CD4-positive, alpha-beta T cell treated with Interleukin-17A for 1 hour (primary cell): Measurements from ENCODE around the gene EIF1AD.
"Not testable (repeated sequence)": the region's sequence is repeated elsewhere in the genome, so short reads cannot be mapped to it uniquely, and the experiment has no call there.

ENCODE experiments used
- DNase-seq: peaks from one replicate; pipeline ENCODE4 v3.0.0-alpha.2; 2020

The EIF1AD gene

DNA sequence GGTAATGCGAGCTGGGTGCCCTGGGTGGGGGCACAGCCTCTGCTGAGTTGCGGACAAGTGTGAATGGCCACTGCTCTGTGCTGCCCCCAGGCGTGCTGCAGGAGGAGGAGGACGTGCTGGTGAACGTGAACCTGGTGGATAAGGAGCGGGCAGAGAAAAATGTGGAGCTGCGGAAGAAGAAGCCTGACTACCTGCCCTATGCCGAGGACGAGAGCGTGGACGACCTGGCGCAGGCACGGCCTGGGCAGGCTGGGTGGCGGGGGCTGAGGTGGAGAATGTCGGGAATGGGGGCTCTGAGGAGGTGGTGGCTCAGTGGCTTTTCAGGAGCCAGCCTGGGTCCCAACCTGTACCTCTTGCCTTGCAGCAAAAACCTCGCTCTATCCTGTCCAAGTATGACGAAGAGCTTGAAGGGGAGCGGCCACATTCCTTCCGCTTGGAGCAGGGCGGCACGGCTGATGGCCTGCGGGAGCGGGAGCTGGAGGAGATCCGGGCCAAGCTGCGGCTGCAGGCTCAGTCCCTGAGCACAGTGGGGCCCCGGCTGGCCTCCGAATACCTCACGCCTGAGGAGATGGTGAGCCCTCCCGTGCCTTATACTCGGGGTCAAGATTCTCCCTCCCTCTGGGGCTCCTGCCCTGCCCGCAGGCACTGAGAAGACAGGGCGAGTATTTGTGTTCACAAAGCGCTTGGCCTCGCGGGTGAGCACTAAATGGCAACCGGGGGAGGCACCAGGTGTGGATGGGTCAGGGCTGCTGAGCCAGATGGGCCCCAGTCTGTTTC lies 35.8 kb downstream of the EIF1AD start:
- no peak for DNase-seq

DNA sequence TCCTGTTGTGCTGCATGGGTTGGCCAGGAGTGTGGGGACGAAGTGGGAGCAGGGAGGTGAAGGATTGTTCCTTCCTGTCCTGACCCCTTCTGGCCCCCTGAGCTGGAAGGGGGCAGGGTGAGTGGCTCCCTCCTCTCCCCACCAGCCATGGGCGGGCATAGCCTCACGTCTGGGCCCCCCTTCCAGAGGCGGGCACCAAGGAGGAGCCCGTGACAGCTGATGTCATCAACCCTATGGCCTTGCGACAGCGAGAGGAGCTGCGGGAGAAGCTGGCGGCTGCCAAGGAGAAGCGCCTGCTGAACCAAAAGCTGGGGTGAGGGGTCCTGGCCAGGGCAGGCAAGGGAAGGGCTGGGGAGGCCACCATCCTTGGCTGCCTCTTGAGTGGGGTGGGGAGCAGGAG lies 37.1 kb downstream of the EIF1AD start:
- DNase-seq = no peak

DNA sequence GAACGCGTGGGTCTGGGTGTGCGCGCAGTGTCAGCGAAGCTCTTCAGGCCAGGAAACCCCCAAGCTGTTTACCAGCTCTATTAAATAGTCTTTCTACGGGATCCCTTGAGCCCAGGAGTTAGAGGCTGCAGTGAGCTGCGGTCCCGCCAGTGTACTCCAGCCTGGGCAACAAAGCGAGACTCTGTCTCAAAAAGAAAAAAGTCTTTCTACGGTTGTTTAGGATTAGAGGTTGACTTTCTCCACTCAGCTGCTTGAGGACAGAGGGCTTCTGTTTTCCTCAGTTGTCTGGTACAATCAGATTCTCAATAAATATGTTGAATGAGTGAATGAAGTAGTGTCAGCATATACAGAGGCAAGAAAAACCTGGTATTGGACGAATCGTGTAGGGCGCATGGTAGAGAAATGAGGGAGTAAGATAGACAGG lies 39.8 kb downstream of the EIF1AD start:
- peak; percentile 67 for DNase-seq

DNA sequence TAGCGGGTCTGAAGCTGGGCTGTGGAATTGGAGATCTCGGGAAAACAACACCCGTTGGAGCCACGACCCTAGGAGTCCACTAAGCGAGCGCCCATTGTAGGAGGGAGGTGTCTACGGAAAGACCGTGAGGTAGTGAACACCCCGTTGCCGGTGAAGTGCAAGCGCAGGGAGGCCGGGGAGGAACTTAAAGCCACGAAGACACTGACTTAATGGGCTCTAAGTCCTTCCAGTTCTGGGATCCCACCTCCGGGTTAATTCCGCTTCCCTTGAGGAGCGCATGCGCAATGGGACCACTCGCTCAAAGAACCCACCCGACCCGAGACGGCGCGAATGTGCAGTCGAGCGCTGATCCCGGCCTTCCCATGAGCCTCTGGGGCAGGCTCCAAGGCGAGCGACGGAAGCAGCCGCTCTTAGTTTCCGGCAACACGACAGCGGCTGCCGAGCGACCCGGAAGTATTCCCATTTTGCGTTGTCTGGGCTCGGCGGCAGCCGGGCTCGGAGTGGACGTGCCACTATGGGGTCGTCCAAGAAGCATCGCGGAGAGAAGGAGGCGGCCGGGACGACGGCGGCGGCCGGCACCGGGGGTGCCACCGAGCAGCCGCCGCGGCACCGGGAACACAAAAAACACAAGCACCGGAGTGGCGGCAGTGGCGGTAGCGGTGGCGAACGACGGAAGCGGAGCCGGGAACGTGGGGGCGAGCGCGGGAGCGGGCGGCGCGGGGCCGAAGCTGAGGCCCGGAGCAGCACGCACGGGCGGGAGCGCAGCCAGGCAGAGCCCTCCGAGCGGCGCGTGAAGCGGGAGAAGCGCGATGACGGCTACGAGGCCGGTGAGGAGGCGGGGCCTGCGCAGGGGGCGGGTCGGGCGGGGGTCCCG lies 40.5 kb downstream of the EIF1AD start, which contains the start of gene SART1:
TSS of gene SART1 (plus strand) at position 468 of the 874 bp plus-strand sequence. CDS start at position 515, 47 bp downstream.
- DNase-seq = peak; percentile 98

DNA sequence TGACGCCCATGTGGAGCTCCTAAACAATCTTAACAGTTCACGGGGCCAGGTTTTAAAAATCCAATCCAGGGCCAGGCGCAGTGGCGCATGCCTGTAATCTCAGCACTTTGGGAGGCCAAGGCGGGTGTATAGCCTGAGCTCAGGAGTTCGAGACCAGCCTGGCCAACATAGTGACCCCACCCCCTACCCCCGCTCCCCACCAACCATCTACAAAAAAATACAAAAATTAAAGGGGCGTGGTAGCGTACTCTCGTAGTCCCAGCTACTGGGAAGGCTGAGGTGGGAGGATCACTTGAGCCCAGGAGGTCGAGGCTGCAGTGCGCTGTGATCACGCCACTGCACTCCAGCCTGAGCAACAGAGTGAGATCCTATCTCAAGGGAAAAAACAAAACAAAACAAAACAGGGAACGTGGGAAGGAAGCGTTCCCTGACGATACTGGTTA lies 41.1 kb downstream of the EIF1AD start:
- DNase-seq = no peak

DNA sequence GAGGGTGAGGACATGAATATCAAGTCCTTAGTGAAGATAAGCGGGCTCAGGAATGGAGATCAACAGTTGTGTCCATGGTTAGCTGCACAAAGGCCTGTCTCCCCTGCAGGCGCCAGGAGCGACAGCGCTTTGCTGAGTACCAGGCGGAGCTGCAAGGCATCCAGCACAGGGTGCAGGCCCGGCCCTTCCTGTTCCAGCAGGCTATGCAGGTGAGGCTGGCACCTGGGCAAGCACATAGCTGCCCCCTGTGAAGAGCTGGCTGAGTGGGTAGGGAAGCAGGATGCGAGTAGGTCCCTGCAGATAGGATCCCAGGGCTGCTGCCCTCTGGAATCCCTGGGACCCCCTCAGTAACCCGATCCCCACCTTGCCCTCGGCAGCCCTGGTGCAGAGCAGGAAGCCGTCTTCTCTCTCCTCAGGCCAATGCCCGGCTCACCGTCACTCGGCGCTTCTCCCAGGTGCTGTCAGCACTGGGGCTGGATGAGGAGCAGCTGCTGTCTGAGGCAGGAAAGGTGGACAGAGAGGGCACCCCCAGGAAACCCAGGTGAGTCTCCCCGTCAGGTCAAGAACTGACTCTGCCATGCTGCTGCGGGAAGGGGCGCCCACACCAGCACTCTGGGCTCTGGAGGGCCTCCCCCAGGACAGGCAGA lies 43.1 kb downstream of the EIF1AD start:
- no peak for DNase-seq

DNA sequence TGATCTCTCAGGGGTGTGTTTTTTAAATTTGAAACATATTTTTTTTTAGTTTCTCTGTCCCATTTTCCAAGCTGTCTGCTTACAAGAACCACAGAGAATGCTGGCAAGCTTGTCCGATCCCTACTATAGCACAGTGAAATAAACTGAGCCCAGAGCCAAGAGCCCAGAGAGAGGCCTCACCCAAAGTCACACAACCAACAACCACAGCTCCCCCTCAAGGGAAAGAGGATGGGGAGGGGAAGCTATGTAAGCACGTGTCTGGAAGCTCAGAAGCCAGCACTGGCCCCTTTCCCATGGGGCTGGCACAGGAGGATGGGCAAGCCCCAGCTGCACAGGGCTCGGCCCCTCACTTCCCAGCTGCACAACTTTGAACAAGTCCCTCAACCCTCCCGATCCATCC lies 43.7 kb downstream of the EIF1AD start:
- DNase-seq = no peak

DNA sequence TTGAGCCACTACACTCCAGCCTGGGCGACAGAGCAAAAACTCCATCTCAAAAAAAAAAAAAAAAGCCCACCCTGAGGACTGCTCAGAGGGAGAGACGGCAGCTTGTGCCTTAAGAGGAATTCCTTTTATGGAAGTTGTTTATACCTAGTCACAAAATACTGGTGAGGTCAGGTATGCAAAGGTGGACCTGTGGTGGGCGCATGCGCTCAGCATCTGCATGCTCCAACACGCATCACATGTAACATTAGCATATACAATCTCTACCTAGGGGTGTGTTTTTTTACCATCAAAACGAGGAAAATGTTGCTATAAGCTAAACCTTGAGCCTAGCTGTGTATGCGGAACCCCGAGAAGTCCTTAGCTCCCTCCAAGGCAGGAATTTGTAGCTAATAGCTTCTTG lies 47.2 kb downstream of the EIF1AD start:
- no peak for DNase-seq

DNA sequence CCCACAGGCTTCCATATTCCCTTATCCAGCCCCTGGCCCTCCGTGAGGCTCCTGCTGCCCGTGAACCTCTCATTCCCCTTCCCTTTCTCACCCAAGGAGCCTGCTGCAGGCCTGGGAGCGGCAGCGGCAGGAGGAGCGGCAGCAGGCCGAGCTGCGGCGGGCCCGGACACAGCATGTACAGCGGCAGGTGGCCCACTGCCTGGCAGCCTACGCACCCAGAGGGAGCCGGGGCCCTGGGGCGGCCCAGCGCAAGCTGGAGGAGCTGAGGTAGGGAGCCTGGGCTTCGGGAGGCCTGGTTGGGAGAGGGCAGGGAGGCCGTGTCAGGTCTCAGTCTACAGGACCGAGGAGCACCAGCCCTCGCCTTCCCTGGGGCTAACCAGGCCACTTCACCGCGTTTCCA lies 48.5 kb downstream of the EIF1AD start:
- DNase-seq = no peak

DNA sequence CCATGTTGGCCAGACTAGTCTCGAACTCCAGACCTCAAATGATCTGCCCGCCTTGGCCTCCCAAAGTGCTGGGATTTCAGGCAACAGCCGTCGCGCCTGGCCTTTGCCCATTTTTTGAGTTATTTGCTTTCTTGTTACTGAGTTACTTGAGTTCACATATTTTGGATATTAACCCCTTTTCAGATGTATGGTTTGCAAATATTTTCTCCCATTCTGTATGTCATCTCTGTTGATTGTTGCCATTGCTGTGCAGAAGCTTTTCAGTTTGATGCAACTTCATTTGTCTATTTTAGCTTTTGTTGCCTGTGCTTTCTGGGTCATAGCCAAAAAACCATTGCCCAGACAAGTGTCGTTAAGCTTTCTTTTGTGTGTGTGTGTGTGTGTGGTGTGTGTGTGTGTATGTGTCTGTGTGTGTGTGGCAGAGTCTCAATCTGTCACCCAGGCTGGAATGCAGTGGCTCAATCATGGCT lies 49.9 kb downstream of the EIF1AD start:
- no peak for DNase-seq

DNA sequence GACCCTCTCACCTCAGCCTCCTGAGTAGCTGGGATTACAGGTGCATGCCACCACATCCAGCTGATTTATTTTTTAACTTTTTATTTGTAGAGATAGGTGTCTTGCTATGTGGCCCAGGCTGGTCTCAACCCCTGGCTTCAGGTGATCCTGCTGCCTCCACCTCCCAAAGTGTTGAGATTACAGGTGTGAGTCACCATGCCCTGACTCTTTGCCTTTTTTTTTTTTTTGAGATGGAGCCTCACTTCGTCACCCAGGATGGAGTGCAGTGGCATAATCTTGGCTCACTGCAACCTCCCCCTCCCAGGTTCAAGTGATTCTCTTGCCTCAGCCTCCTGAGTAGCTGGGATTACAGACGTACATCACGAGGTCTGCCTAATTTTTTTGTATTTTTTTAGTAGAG lies 50.3 kb downstream of the EIF1AD start:
- DNase-seq = not testable (repeated sequence)

DNA sequence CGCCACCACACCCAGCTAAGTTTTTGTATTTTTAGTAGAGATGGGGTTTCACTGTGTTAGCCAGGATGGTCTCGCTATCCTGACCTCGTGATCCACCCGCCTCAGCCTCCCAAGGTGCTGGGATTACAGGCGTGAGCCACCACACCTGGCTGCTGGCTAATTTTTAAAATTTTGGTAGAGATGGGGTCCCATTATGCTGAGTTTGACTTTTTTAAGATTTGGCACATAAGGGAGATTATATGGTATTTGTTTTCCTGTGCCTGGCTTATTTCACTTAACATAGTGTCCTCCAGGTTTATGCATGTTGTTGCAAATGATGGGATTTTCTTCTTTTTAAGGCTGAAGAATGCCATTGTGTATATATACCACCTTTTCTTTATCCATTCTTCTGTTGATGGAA lies 51.2 kb downstream of the EIF1AD start:
- DNase-seq = not testable (repeated sequence)

DNA sequence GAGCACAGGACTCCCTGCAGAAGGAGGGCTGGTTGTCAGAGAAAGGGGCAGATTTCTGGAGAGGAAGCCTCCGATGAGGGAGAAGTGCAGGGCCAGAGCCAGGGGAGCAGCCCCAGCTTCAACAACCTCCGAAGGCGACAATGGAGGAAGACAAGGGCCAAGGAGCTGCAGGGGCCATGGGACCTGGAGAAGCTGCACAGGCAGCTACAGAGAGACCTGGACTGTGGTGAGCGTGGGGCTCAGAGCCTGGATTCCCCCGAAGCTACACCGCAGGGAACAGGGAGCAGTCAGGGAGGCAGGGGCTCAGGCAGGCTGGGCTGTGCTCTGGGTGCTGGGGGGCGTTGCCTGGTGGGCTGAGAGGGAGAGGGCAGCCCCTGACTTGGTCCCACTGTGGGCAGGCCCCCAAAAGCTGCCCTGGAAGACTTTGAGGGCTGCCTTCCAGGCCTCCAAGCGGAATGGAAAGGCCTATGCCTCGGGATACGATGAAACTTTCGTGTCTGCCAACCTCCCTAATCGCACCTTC lies 54.3 kb downstream of the EIF1AD start:
- no peak for DNase-seq

DNA sequence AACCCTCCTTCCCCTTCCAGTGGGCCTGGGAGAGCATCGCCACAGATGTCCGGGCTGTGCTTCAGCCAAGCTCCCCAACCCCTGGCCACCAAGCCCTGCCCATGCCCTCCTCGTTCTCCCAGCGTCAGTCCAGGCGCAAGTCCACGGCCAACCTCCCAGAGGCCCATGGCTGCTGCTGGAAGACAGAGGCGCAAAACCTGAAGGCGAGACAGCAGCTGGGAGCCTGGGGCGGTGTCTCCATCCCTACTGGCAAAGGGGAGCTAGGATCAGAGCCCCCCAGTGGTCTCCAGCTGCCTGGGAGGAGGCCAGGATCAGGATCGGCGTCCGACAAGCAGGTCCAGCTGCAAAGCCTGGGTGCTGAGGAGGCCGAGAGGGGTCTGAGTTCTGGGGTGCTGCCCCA lies 54.8 kb downstream of the EIF1AD start:
- no peak for DNase-seq

DNA sequence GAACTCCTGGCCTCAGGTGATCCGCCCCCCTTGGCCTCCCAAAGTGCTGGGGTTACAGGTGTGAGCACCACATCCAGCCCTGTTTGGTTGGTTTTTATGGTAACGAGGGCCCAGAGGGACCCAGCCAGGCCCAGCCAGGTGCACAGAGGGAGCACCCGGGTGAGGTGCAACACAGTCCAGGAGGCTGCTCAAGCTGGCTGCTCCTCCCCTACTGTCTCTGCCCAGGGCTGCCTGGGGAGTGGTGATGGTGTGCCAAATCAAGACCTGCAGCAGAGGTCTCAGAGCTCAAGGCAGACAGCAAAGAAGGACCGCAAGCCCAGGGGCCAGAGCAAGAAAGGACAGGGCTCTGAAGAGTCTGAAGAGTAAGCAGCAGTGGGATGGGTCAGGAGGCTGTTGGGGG lies 55.3 kb downstream of the EIF1AD start:
- DNase-seq = no peak
